ENCODE data around the gene ZNF695. TPM values are rescaled to one million over a fixed set of nuclear protein-coding genes. Genes with fewer than 3 reads are reported as not detected.

ZNF695 gene
- polyA plus RNA-seq, 1 of the 3 experiments (the other 2 are of a cell fraction), result 3.2 TPM

- TF ChIP-seq PBX3 (IDR thresholded peaks at IDR 0.05), result no peak
- no peak for TF ChIP-seq TAF1 (IDR thresholded peaks at IDR 0.05; ENCODE audit: borderline replicate concordance, low read depth, low read length)
- no peak for TF ChIP-seq GATA2 (CRISPR knock-in tag; IDR thresholded peaks at IDR 0.05)
Measured at GRCh38 chr1:246988316-246988715, 19.5 kb downstream of the ZNF695 start (continued).

GRCh38 chr1:246987083-246987690 lies 20.7 kb downstream of the ZNF695 start:
- Histone ChIP-seq H3K27ac (ENCODE audit: low read depth in 2 of 2, low read length in 1 of 2) (no peak overlapping the region), H4K20me1 (ENCODE audit: insufficient read depth) (no peaks in the 10 kb centered on the region), H3K4me2 (no peak overlapping the region), H3K4me1 (ENCODE audit: control insufficient read depth in 1 of 2, insufficient read depth in 2 of 2, low read depth in 1 of 2, low read length in 1 of 2) (no peaks in the 10 kb centered on the region), H3K79me2 (ENCODE audit: insufficient read depth) (no peaks in the 10 kb centered on the region), H3K9ac (no peak overlapping the region), H3K27me3 (ENCODE audit: insufficient read depth) (no peaks in the 10 kb centered on the region), H3K4me3 (ENCODE audit: low read depth in 2 of 2, low read length in 1 of 2) (no peak overlapping the region), H3F3A (replicated peaks; ENCODE audit: insufficient read depth) (no peaks in the 10 kb centered on the region), H3K36me3 (replicated peaks in 1 of 2; ENCODE audit: control insufficient read depth in 1 of 2, insufficient read depth in 2 of 2, low read length in 1 of 2) (peaks cover 17 to 83% of the 10 kb centered on the region in 2 experiments), H3K9me3 (peaks cover 49% of the 10 kb centered on the region), H3K9me2 (no peaks in the 10 kb centered on the region), H2AFZ (ENCODE audit: low read depth) (no peak overlapping the region)
- WGBS (ENCODE audit: low lambda C conversion rate), result 68% methylated on average over 1 of the region's 1 CpG
- DNase-seq, result no peak
- POLR2A ChIA-PET, result no interaction called here
- TF ChIP-seq NFIC (IDR thresholded peaks at IDR 0.05; ENCODE audit: borderline replicate concordance) (no peak), USF1 (IDR thresholded peaks at IDR 0.05; ENCODE audit: borderline replicate concordance, low read depth) (0 out of 2 replicates have a peak, but pooled peaks have one; percentile 8)
- CTCF ChIA-PET, result no interaction called here

- DNase-seq, result no peak
- H3K4me2 ChIP-seq, result no peak overlapping the region
- peaks cover 20% of the 10 kb centered on the region; the same call in 1 of the 2 replicates for H3K9me3 ChIP-seq
- H4K20me1 ChIP-seq (ENCODE audit: insufficient read depth), result no peaks in the 10 kb centered on the region
- H3F3A ChIP-seq (replicated peaks; ENCODE audit: insufficient read depth), result no peaks in the 10 kb centered on the region
- H3K4me1 ChIP-seq (ENCODE audit: control insufficient read depth in 1 of 2, insufficient read depth in 2 of 2, low read depth in 1 of 2, low read length in 1 of 2), result no peaks in the 10 kb centered on the region
- H3K27me3 ChIP-seq (ENCODE audit: insufficient read depth), result no peaks in the 10 kb centered on the region
- peaks cover 0 to 30% of the 10 kb centered on the region in 2 experiments for H3K36me3 ChIP-seq (replicated peaks in 1 of 2; ENCODE audit: control insufficient read depth in 1 of 2, insufficient read depth in 2 of 2, low read length in 1 of 2)
- no peak overlapping the region for H3K4me3 ChIP-seq (ENCODE audit: low read depth in 2 of 2, low read length in 1 of 2)
- no peaks in the 10 kb centered on the region for H3K79me2 ChIP-seq (ENCODE audit: insufficient read depth)
- no peaks in the 10 kb centered on the region for H3K9me2 ChIP-seq
- H3K9ac ChIP-seq, result no peak overlapping the region
- WGBS (ENCODE audit: low lambda C conversion rate), result 93% methylated on average over 6 of the region's 6 CpGs
- ChIA-PET POLR2A (no interaction called here), CTCF (no interaction called here)
- no peak for TF ChIP-seq FOSL2 (IDR thresholded peaks at IDR 0.05; ENCODE audit: borderline replicate concordance, low read depth)
- no peak for TF ChIP-seq RCOR1 (IDR thresholded peaks at IDR 0.05; ENCODE audit: low read length)
- no peak for TF ChIP-seq TAF1 (IDR thresholded peaks at IDR 0.05; ENCODE audit: borderline replicate concordance, low read depth, low read length)
- TF ChIP-seq RXRA (IDR thresholded peaks at IDR 0.05; ENCODE audit: borderline replicate concordance, low read depth), result no peak
- no peak overlapping the region for H2AFZ ChIP-seq (ENCODE audit: low read depth)
- no peak overlapping the region for H3K27ac ChIP-seq (ENCODE audit: low read depth in 2 of 2, low read length in 1 of 2)
Measured at GRCh38 chr1:246978785-246979184, 29.1 kb downstream of the ZNF695 start.
